Heart right ventricle (tissue), 16 donors: ENCODE data around the gene PARP14. TPM values are rescaled to one million over a fixed set of nuclear protein-coding genes. Genes with fewer than 3 reads are reported as not detected.

Source experiments
- ATAC-seq, 8 donors: fragments of 200-7000 bp; cut with Tn5 transposase; one replicate each; pipeline ENCODE4 v1.9.1; 2020; ENCODE audit warnings: mild to moderate bottlenecking in 8 of 8, moderate library complexity in 8 of 8, moderate number of reproducible peaks in 1 of 8
- DNase-seq, 2 donors: peaks; one replicate each; pipeline ENCODE4 v3.0.0-alpha.2; 2020
- H3K27ac ChIP-seq, 10 donors: fragments of 200-600 bp; sonication (generic) in 2 of 10; one replicate each; pipeline versions ENCODE4 v1.5.0 to v1.8.0; 2020 to 2022; ENCODE audit warnings: mild to moderate bottlenecking in 3 of 10
- H3K27me3 ChIP-seq, 7 donors: fragments of 200-600 bp; one replicate each; pipeline ENCODE4 v1.8.0; 2021 to 2022; ENCODE audit warnings: mild to moderate bottlenecking in 2 of 7
- H3K36me3 ChIP-seq, 9 donors: fragments of 200-600 bp; sonication (generic) in 1 of 9; one replicate each; pipeline versions ENCODE4 v1.5.0 to v1.8.0; 2020 to 2022; ENCODE audit warnings: mild to moderate bottlenecking in 2 of 9
- H3K4me1 ChIP-seq, 9 donors: fragments of 200-600 bp; sonication (generic) in 1 of 9; one replicate each; pipeline versions ENCODE4 v1.5.0 to v1.8.0; 2020 to 2022; ENCODE audit warnings: mild to moderate bottlenecking in 4 of 9
- H3K4me3 ChIP-seq, 10 donors: fragments of 200-600 bp; sonication (generic) in 2 of 10; one replicate each; pipeline versions ENCODE4 v1.5.0 to v1.8.0; 2020 to 2022; ENCODE audit warnings: mild to moderate bottlenecking in 7 of 10, moderate library complexity in 2 of 10
- H3K9me3 ChIP-seq, 11 donors: fragments of 200-600 bp in 10 of 11; sonication (generic) in 2 of 11; one replicate each; pipeline versions ENCODE4 v1.5.0 to v1.8.0; 2013 to 2022; ENCODE audit warnings: mild to moderate bottlenecking in 2 of 11, control low read depth in 1 of 11, moderate library complexity in 1 of 11
- WGBS, 2 donors: extraction: QIAGEN DNeasy Blood & Tissue Kit; methylation state at CpG; one replicate each; pipeline ENCODE4 v1.1.7; 2013; ENCODE audit warnings: inconsistent platforms in 1 of 2; 5-methylcytosine and 5-hydroxymethylcytosine counted together
- intact Hi-C, 10 donors: fragments of 100-400 bp; cut with DNase I; formaldehyde crosslinking; loops; one replicate each; pipeline versions ENCODE4 v1.11.1 to v1.14.2; 2022
- polyA plus RNA-seq, 2 donors: library from polyadenylated mRNA; stranded (reverse); fragments of 200-250 nt; gene quantifications; one replicate each; pipeline ENCODE4 v1.2.3, GENCODE V29; 2013
- total RNA-seq, 10 donors: library from RNA; stranded (reverse); fragmentation: NEBNext Ultra II Directional in 3 of 10; extraction: Animal tissue kit (Norgen Biotek cat#: 25700) in 3 of 10; gene quantifications; one replicate each; pipeline versions ENCODE4 v1.2.1 to v1.2.4, GENCODE V29; 2021 to 2023
- TF ChIP-seq, protein P1 (sequence below), 9 donors: fragments of 200-600 bp; sonication (generic) in 2 of 9; IDR thresholded peaks; one replicate each; pipeline versions ENCODE4 v1.5.0 to v1.8.0; 2021 to 2022; ENCODE audit warnings: antibody characterized with exemption in 9 of 9, mild to moderate bottlenecking in 5 of 9, moderate library complexity in 1 of 9
- donor health status: Arrhythmogenic right ventricular cardiomyopathy.
- donor health status: ischemic (EF 13 %, LVEDD 7.1; RV severe dilation, severe dysfunction).
- donor health status: healthy with polysubstance abuse.
- donor health status: DM: no; HTN: yes; CAD: no.
- donor health status: DM: no; HTN: no; CAD: no.
- donor health status: ischemic (EF 25% LVEDD 6.9; RV normal size, moderate dysfunction).
- donor health status: ischemic (EF 25% LVEDD 5.7; RV mildly dilated, moderate dysfunction).
- donor health status: healthy.
- donor health status: DM: yes; HTN: yes; CAD: no.
- donor health status: Ischemic cardiomyopathy.
- donor health status: ischemic (EF 35%, LVEDD 5.7; RV mildly dilated, moderate dysfunction).
- donor health status: nonischemic (EF 11% LVEDD 7.7; RV severe dilation, severe dysfunction).
- donor health status: DM: yes; HTN: yes; CAD: no.
- donor health status: PGD.
- donor health status: ischemic (EF 29% LVEDD 5.4; RV normal size, mild dysfunction).
- donor health status: nonischemic (EF 23%, LVEDD 6.1; RV moderate dilation, normal function).

PARP14 gene
- total and polyA plus RNA-seq, 12 donors, result 4.1 to 81.9 (median 13.2) TPM

DNA sequence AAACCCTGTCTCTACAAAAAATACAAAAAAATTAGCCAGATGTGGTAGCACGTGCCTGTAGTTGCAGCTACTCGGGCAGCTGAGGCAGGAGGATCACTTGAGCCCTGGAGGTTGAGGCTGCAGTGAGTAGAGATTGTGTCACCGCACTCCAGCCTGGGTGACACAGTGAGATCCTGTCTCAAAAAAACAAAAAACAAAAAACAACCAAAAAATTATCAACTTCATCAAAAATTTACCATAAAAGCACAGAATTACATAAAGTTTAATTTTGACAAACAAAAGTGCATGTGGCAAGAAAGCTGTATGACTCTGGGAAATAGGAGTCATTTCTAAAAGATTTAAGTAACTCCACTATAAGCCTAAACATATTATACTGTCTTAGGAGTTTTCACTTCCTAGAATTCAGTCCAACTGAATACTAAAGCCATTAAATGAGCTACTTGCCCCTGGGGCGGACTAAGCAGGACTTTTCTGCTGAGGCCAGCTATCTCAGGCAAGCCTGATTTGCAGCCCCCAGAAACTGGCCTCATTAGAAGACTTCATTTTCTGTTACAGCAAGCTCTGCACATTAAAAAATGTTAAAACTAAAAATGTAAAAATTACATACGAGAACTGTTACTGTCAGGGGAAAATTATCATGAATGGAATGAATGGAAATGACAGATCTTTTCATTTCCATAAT is 90.0 kb downstream of the PARP14 start:
- no peaks in the 10 kb centered on the region for H3K9me3 ChIP-seq
- 92 to 95% methylated on average over 5 of the region's 5 CpGs for WGBS, 2 donors
- H3K4me3 ChIP-seq, result no peak overlapping the region
- TF ChIP-seq, protein P1, sequence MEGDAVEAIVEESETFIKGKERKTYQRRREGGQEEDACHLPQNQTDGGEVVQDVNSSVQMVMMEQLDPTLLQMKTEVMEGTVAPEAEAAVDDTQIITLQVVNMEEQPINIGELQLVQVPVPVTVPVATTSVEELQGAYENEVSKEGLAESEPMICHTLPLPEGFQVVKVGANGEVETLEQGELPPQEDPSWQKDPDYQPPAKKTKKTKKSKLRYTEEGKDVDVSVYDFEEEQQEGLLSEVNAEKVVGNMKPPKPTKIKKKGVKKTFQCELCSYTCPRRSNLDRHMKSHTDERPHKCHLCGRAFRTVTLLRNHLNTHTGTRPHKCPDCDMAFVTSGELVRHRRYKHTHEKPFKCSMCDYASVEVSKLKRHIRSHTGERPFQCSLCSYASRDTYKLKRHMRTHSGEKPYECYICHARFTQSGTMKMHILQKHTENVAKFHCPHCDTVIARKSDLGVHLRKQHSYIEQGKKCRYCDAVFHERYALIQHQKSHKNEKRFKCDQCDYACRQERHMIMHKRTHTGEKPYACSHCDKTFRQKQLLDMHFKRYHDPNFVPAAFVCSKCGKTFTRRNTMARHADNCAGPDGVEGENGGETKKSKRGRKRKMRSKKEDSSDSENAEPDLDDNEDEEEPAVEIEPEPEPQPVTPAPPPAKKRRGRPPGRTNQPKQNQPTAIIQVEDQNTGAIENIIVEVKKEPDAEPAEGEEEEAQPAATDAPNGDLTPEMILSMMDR (IDR thresholded peaks at IDR 0.05), result no peak
- H3K27me3 ChIP-seq, result no peaks in the 10 kb centered on the region
- ATAC-seq, result no peak
- H3K4me1 ChIP-seq, result peaks cover 0 to 66% (median 0%) of the 10 kb centered on the region in 9 donors
- peaks cover 0 to 43% (median 0%) of the 10 kb centered on the region in 9 donors for H3K36me3 ChIP-seq
- peak overlapping the region in 1 of 10 donors; percentile 82 for H3K27ac ChIP-seq
- intact Hi-C loops, result no loop called here
- DNase-seq, result no peak

DNA sequence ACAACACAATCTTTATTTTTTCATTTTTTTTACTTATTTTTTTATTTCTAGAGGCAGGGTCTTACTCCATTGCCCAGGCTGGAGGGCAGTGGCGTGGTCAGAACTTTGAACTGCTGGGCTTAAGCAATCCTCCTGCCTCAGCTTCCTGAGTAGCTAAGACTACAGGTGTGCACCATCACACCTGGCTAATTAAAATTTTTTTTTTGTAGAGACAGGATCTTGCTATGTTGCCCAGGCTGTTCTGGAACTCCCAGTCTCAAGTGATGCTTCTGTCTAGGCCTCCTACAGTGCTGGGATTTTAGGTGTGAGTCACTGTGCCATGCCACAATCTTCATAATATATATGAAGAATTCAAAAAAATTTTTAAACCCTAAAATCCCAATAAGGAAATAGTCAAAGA is 92.2 kb downstream of the PARP14 start:
- peaks cover 0 to 50% (median 5%) of the 10 kb centered on the region in 9 donors for H3K4me1 ChIP-seq

DNA sequence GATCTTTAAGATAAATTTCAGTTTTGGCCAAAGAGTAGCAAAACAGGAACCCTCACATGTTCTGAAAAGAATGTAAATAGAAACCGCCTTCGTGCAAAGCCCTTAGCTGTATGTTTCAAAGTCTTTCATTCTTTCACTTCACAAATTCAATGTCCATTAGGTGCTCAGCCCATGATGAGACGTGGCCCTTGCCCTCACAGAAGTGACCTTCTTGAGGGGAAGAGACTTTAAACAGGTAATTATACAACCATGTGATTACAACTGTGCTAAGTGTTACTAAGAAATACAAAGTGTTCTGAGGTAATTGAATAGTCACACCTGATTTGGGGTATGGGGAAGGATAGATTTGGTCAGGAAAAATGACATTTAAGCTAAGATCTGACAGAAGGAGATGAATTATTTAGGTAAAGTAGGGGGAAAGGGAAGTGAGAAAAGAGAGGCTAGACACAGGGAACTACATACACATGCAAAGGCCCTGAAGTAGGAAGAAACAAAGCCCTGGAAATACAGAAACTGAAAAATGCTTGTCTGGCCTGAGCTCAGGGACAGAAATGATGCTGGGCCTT is 93.4 kb downstream of the PARP14 start:
- Histone ChIP-seq H3K27me3 (no peaks in the 10 kb centered on the region), H3K4me1 (peaks cover 0 to 38% (median 5%) of the 10 kb centered on the region in 9 donors), H3K4me3 (no peak overlapping the region), H3K27ac (peak overlapping the region in 1 of 10 donors; percentile 41), H3K9me3 (no peaks in the 10 kb centered on the region), H3K36me3 (peaks cover 0 to 30% (median 0%) of the 10 kb centered on the region in 9 donors)
- no peak for DNase-seq
- ATAC-seq, result peak in 1 of 8 donors; percentile 53
- intact Hi-C loops, result no loop called here
- WGBS, 2 donors, result 96 to 98% methylated on average over 3 of the region's 3 CpGs
- TF ChIP-seq, protein P1 (IDR thresholded peaks at IDR 0.05), result no peak

More for the DNA sequence above, 92.2 kb downstream of the PARP14 start:
- H3K27ac ChIP-seq, result no peak overlapping the region
- TF ChIP-seq, protein P1 (IDR thresholded peaks at IDR 0.05), result no peak
- 95 to 98% methylated on average over 1 of the region's 1 CpG for WGBS, 2 donors
- no peaks in the 10 kb centered on the region for H3K9me3 ChIP-seq
- intact Hi-C loops, result no loop called here
- ATAC-seq (no peak), DNase-seq (no peak)
- H3K36me3 ChIP-seq, result peaks cover 0 to 34% (median 0%) of the 10 kb centered on the region in 9 donors
- H3K27me3 ChIP-seq, result no peaks in the 10 kb centered on the region
- no peak overlapping the region for H3K4me3 ChIP-seq

DNA sequence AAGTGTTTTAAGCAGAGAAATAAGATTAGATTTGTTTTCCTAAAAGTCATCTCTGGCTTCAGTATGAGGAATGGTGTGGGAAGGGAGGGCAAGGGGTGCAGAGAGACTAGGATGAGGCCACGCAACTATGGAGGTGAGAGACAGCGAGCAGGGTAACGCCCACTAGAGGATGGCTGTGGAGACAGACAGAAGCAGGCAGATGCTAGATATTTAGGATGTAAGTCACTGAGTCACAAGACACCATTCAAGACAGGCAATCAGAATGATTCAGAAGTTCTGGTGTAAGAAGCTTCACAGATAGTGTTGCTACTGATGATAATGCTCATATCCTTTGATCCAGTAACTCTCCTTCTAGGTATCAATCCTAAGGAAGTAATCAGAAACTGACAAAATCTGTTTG is 93.9 kb downstream of the PARP14 start:
- H3K4me1 ChIP-seq, result peaks cover 0 to 33% (median 5%) of the 10 kb centered on the region in 9 donors
- H3K27ac ChIP-seq, result peak overlapping the region in 1 of 10 donors; percentile 41
- no peaks in the 10 kb centered on the region for H3K27me3 ChIP-seq
- ATAC-seq, result peak in 1 of 8 donors; percentile 8
- TF ChIP-seq, protein P1 (IDR thresholded peaks at IDR 0.05), result no peak
- H3K36me3 ChIP-seq, result peaks cover 0 to 29% (median 0%) of the 10 kb centered on the region in 9 donors
- no peak for DNase-seq
- H3K4me3 ChIP-seq, result no peak overlapping the region
- no peaks in the 10 kb centered on the region for H3K9me3 ChIP-seq
- intact Hi-C loops, result no loop called here
- 92 to 97% methylated on average over 3 of the region's 3 CpGs for WGBS, 2 donors
